Hepatocyte (in vitro differentiated cells): Measurements from ENCODE around the gene TOX3. TPM values are rescaled to one million over a fixed set of nuclear protein-coding genes. Genes with fewer than 3 reads are reported as not detected.

Source experiments
- DNase-seq: peaks from one replicate; pipeline ENCODE4 v3.0.0-alpha.2; 2016; ENCODE audit warnings: low spot score
- H2AFZ ChIP-seq: fragments of 200-600 bp; sonication (generic); 2 replicates; pipeline ENCODE4 v1.6.0; 2016; ENCODE audit warnings: antibody characterized with exemption, mild to moderate bottlenecking
- H3K27ac ChIP-seq: fragments of 200-600 bp; sonication (generic); 2 replicates; pipeline ENCODE4 v1.5.1; 2016; ENCODE audit warnings: mild to moderate bottlenecking
- H3K27me3 ChIP-seq: fragments of 200-600 bp; sonication (generic); 2 replicates; pipeline ENCODE4 v1.6.1; 2016
- H3K36me3 ChIP-seq: fragments of 200-600 bp; sonication (generic); replicated peaks from 2 replicates; pipeline ENCODE4 v1.5.1; 2016; ENCODE audit warnings: low read depth; ENCODE audit not compliant: insufficient read depth
- H3K4me1 ChIP-seq: fragments of 200-600 bp; sonication (generic); 2 replicates; pipeline ENCODE4 v1.5.1; 2016; ENCODE audit warnings: mild to moderate bottlenecking, moderate library complexity; ENCODE audit not compliant: insufficient read depth
- H3K4me2 ChIP-seq: fragments of 200-600 bp; sonication (generic); 2 replicates; pipeline ENCODE4 v1.6.0; 2016
- H3K4me3 ChIP-seq: fragments of 200-600 bp; sonication (generic); 2 replicates; pipeline ENCODE4 v1.5.1; 2016; ENCODE audit warnings: mild to moderate bottlenecking
- H3K79me2 ChIP-seq: fragments of 200-600 bp; sonication (generic); 2 replicates; pipeline ENCODE4 v1.6.0; 2017; ENCODE audit warnings: mild to moderate bottlenecking
- H3K9me2 ChIP-seq: fragments of 200-600 bp; sonication (generic); replicated peaks from 2 replicates; pipeline ENCODE4 v1.6.0; 2017; ENCODE audit warnings: mild to moderate bottlenecking; ENCODE audit not compliant: insufficient read depth
- H3K9me3 ChIP-seq: fragments of 200-600 bp; sonication (generic); 2 replicates; pipeline ENCODE4 v1.5.1; 2016; ENCODE audit warnings: low read depth, mild to moderate bottlenecking
- H4K20me1 ChIP-seq: fragments of 200-600 bp; sonication (generic); 2 replicates; pipeline ENCODE4 v1.6.0; 2016; ENCODE audit warnings: mild to moderate bottlenecking; ENCODE audit not compliant: insufficient read depth, poor library complexity, severe bottlenecking
- CTCF ChIP-seq: fragments of 200-600 bp; sonication (generic); IDR thresholded peaks from 2 replicates; pipeline ENCODE4 v1.5.1; 2016; ENCODE audit warnings: antibody characterized with exemption, mild to moderate bottlenecking; ENCODE audit not compliant: poor library complexity
- EZH2 ChIP-seq: fragments of 200-600 bp; sonication (generic); IDR thresholded peaks from 2 replicates; pipeline ENCODE4 v1.6.1; 2016; ENCODE audit warnings: antibody characterized with exemption, mild to moderate bottlenecking, borderline replicate concordance
- EZH2phosphoT487 ChIP-seq: fragments of 200-600 bp; sonication (generic); IDR thresholded peaks from one replicate; pipeline ENCODE4 v1.6.1; 2018; ENCODE audit warnings: antibody characterized with exemption, mild to moderate bottlenecking, low read depth, moderate library complexity; ENCODE audit not compliant: unreplicated experiment, severe bottlenecking
- WGBS: methylation state at CpG from one replicate; pipeline ENCODE4 v1.1.6; 2016; ENCODE audit warnings: low lambda C conversion rate; ENCODE audit errors: missing lambda C conversion rate; 5-methylcytosine and 5-hydroxymethylcytosine counted together
- polyA plus RNA-seq: library from polyadenylated mRNA; unstranded; fragments of >200 nt; fragmentation: Nextera tagmentation; extraction: Ambion mirVana; gene quantifications from 2 replicates; pipeline ENCODE4 v1.2.1, GENCODE V29; 2016
- total RNA-seq: library from RNA; depleted of rRNA; stranded (reverse); fragments of >200 nt; gene quantifications from 2 replicates; pipeline ENCODE4 v1.2.3, GENCODE V29; 2014

Gene TOX3
- total and polyA plus RNA-seq, 2 experiments from 2014 or later, result 11.8 to 23.6 TPM

- Histone ChIP-seq H3K27ac (no peak overlapping the region), H3K27me3 (no peaks in the 10 kb centered on the region), H2AFZ (no peak overlapping the region), H3K4me1 (no peaks in the 10 kb centered on the region), H3K36me3 (no peaks in the 10 kb centered on the region), H3K4me2 (no peak overlapping the region), H3K9me3 (no peaks in the 10 kb centered on the region), H4K20me1 (no peaks in the 10 kb centered on the region), H3K4me3 (no peak overlapping the region), H3K9me2 (no peaks in the 10 kb centered on the region), H3K79me2 (no peaks in the 10 kb centered on the region)
- TF ChIP-seq CTCF (no peak), EZH2phosphoT487 (no peak), EZH2 (no peak)
- no peak for DNase-seq
- 94% methylated on average over 1 of the region's 1 CpG for WGBS
Observed at GRCh38 chr16:52434224-52434623, 112.7 kb downstream of the TOX3 start.

- WGBS, result 79% methylated on average over 2 of the region's 2 CpGs
Observed at GRCh38 chr16:52433643-52434042, 113.3 kb downstream of the TOX3 start.

GRCh38 chr16:52424591-52424990 lies 122.4 kb downstream of the TOX3 start:
- H3K4me3 ChIP-seq, result no peak overlapping the region
- 95% methylated on average over 2 of the region's 2 CpGs for WGBS
- no peak overlapping the region for H3K4me2 ChIP-seq
- H3K27ac ChIP-seq, result no peak overlapping the region
- H3K27me3 ChIP-seq, result no peaks in the 10 kb centered on the region
- H3K9me3 ChIP-seq, result no peaks in the 10 kb centered on the region
- no peaks in the 10 kb centered on the region for H3K4me1 ChIP-seq
- no peak overlapping the region for H2AFZ ChIP-seq
- TF ChIP-seq CTCF (no peak), EZH2 (no peak), EZH2phosphoT487 (no peak)
- DNase-seq, result no peak
- no peaks in the 10 kb centered on the region for H3K36me3 ChIP-seq
- H3K9me2 ChIP-seq, result no peaks in the 10 kb centered on the region
- no peaks in the 10 kb centered on the region for H3K79me2 ChIP-seq
- H4K20me1 ChIP-seq, result no peaks in the 10 kb centered on the region

More at GRCh38 chr16:52433643-52434042, 113.3 kb downstream of the TOX3 start:
- Histone ChIP-seq H3K9me2 (no peaks in the 10 kb centered on the region), H3K4me3 (no peak overlapping the region), H4K20me1 (no peaks in the 10 kb centered on the region), H2AFZ (no peak overlapping the region), H3K79me2 (no peaks in the 10 kb centered on the region), H3K9me3 (no peaks in the 10 kb centered on the region), H3K36me3 (no peaks in the 10 kb centered on the region), H3K27ac (no peak overlapping the region), H3K27me3 (no peaks in the 10 kb centered on the region), H3K4me2 (no peak overlapping the region), H3K4me1 (no peaks in the 10 kb centered on the region)
- no peak for DNase-seq
- no peak for TF ChIP-seq EZH2phosphoT487
- no peak for TF ChIP-seq CTCF
- no peak for TF ChIP-seq EZH2

GRCh38 chr16:52422307-52422706 lies 124.6 kb downstream of the TOX3 start:
- Histone ChIP-seq H2AFZ (no peak overlapping the region), H3K36me3 (no peaks in the 10 kb centered on the region), H3K79me2 (no peaks in the 10 kb centered on the region), H3K9me3 (no peaks in the 10 kb centered on the region), H3K4me2 (no peak overlapping the region), H3K9me2 (no peaks in the 10 kb centered on the region), H4K20me1 (no peaks in the 10 kb centered on the region), H3K4me1 (no peaks in the 10 kb centered on the region), H3K27me3 (no peaks in the 10 kb centered on the region), H3K4me3 (no peak overlapping the region), H3K27ac (no peak overlapping the region)
- 94% methylated on average over 1 of the region's 1 CpG for WGBS
- no peak for DNase-seq
- TF ChIP-seq EZH2, result no peak
- no peak for TF ChIP-seq EZH2phosphoT487
- no peak for TF ChIP-seq CTCF
